ENCODE measurements around the gene CR1. TPM values are rescaled to one million over a fixed set of nuclear protein-coding genes. Genes with fewer than 3 reads are reported as not detected.
"Not testable (repeated sequence)": the region's sequence is repeated elsewhere in the genome, so short reads cannot be mapped to it uniquely, and the experiment has no call there.

CR1 gene
- total RNA-seq, 2 experiments from 2014 or later = not detected

- POLR2A ChIA-PET = interaction anchor here (1.2 kb wide), 1 partner anchor 8 kb away, joined by 4 read pairs; no protein-coding TSS in a partner anchor
- DNase-seq (ENCODE audit: low spot score); H3K4me1 ChIP-seq (ENCODE audit: insufficient read depth, low read length, poor library complexity, severe bottlenecking); H3K4me2 ChIP-seq (ENCODE audit: low read length); BruUV-seq (replicated peaks); H2AFZ ChIP-seq (ENCODE audit: low read length); H3K79me2 ChIP-seq (ENCODE audit: insufficient read depth, low read depth, low read length); H3K9me3 ChIP-seq (ENCODE audit: low read length); H3K27ac ChIP-seq (ENCODE audit: low read depth, low read length, poor library complexity, severe bottlenecking); H3K4me3 ChIP-seq (ENCODE audit: low read depth, low read length, poor library complexity, severe bottlenecking); H3K9me2 ChIP-seq (ENCODE audit: insufficient read depth, low read length); CTCF ChIA-PET (ENCODE audit: unreplicated experiment); H4K20me1 ChIP-seq (ENCODE audit: insufficient read depth, low read length); intact Hi-C loops (cut with micrococcal nuclease; ENCODE audit: unreplicated experiment); H3K36me3 ChIP-seq (ENCODE audit: insufficient read depth, low read length): not testable (repeated sequence)
Observed at GRCh38 chr1:207575381-207575780, 79.4 kb downstream of the CR1 start.

GRCh38 chr1:207578796-207579435 is 83.0 kb downstream of the CR1 start:
- Histone ChIP-seq H3K9me2 (ENCODE audit: insufficient read depth, low read length) (no peaks in the 10 kb centered on the region), H3K79me2 (ENCODE audit: insufficient read depth, low read depth, low read length) (no peaks in the 10 kb centered on the region), H3K36me3 (ENCODE audit: insufficient read depth, low read length) (no peaks in the 10 kb centered on the region), H3K9me3 (ENCODE audit: low read length) (no peaks in the 10 kb centered on the region), H3K4me3 (ENCODE audit: low read depth, low read length, poor library complexity, severe bottlenecking) (no peak overlapping the region), H3K27ac (ENCODE audit: low read depth, low read length, poor library complexity, severe bottlenecking) (no peak overlapping the region), H4K20me1 (ENCODE audit: insufficient read depth, low read length) (no peaks in the 10 kb centered on the region), H2AFZ (ENCODE audit: low read length) (no peak overlapping the region), H3K4me1 (ENCODE audit: insufficient read depth, low read length, poor library complexity, severe bottlenecking) (no peaks in the 10 kb centered on the region), H3K4me2 (ENCODE audit: low read length) (no peak overlapping the region)
- CTCF ChIA-PET (ENCODE audit: unreplicated experiment) = no interaction called here
- no peak for DNase-seq (ENCODE audit: low spot score)
- POLR2A ChIA-PET = no interaction called here
- no TSS peak for BruUV-seq (replicated peaks)
- no peak for TF ChIP-seq CTCF (conservative IDR thresholded peaks at IDR 0.05; ENCODE audit: low read length)
- no peak for TF ChIP-seq EZH2phosphoT487 (IDR thresholded peaks at IDR 0.05; ENCODE audit: borderline replicate concordance, low read depth, low read length)
- intact Hi-C loops (cut with micrococcal nuclease; ENCODE audit: unreplicated experiment) = no loop called here

- Histone ChIP-seq H4K20me1 (ENCODE audit: insufficient read depth, low read length) (no peaks in the 10 kb centered on the region), H2AFZ (ENCODE audit: low read length) (no peak overlapping the region), H3K4me2 (ENCODE audit: low read length) (no peak overlapping the region), H3K4me3 (ENCODE audit: low read depth, low read length, poor library complexity, severe bottlenecking) (no peak overlapping the region), H3K9me3 (ENCODE audit: low read length) (no peaks in the 10 kb centered on the region), H3K36me3 (ENCODE audit: insufficient read depth, low read length) (no peaks in the 10 kb centered on the region), H3K79me2 (ENCODE audit: insufficient read depth, low read depth, low read length) (no peaks in the 10 kb centered on the region), H3K27ac (ENCODE audit: low read depth, low read length, poor library complexity, severe bottlenecking) (no peak overlapping the region), H3K4me1 (ENCODE audit: insufficient read depth, low read length, poor library complexity, severe bottlenecking) (no peaks in the 10 kb centered on the region), H3K9me2 (ENCODE audit: insufficient read depth, low read length) (no peaks in the 10 kb centered on the region)
- TF ChIP-seq CTCF (conservative IDR thresholded peaks at IDR 0.05; ENCODE audit: low read length) = peak; percentile 79
- TF ChIP-seq EZH2phosphoT487 (IDR thresholded peaks at IDR 0.05; ENCODE audit: borderline replicate concordance, low read depth, low read length) = no peak
- POLR2A ChIA-PET = no interaction called here
- CTCF ChIA-PET (ENCODE audit: unreplicated experiment) = no interaction called here
- BruUV-seq (replicated peaks) = no TSS peak
- intact Hi-C loops (cut with micrococcal nuclease; ENCODE audit: unreplicated experiment) = no loop called here
- peak; percentile 67 for DNase-seq (ENCODE audit: low spot score)
Observed at GRCh38 chr1:207579436-207579799, 83.5 kb downstream of the CR1 start.

Measured in OCI-LY7 (cell line).